CD8-positive, alpha-beta memory T cell (primary cell): ENCODE results near the gene ABO. TPM values are rescaled to one million over a fixed set of nuclear protein-coding genes. Genes with fewer than 3 reads are reported as not detected.

Experiments
- CTCF ChIA-PET: fragments of 350-600 bp; sonication (Branson Sonifier 250); formaldehyde crosslinking; loops from one replicate; lab custom pipeline; 2021; ENCODE audit warnings: antibody characterized with exemption; lab: Charles Lee
- POLR2A ChIA-PET: fragments of 350-600 bp; sonication (Branson Sonifier 250); formaldehyde crosslinking; loops from one replicate; lab custom pipeline; 2021; ENCODE audit warnings: antibody characterized with exemption; lab: Charles Lee
- DNase-seq, 5 donors: peaks; one replicate each; pipeline versions ENCODE4 v3.0.0 to v3.0.0-alpha.2; 2020 to 2022; ENCODE audit warnings: mixed read lengths in 1 of 5
- H3K27ac ChIP-seq: one replicate; pipeline ENCODE4 v1.7.0; 2013; ENCODE audit warnings: low read depth, mild to moderate bottlenecking, low read length, moderate library complexity
- H3K27me3 ChIP-seq: 2 replicates; pipeline ENCODE4 v1.7.0; 2013; ENCODE audit warnings: low read length, mild to moderate bottlenecking; ENCODE audit not compliant: insufficient read depth, poor library complexity, severe bottlenecking
- H3K36me3 ChIP-seq: 2 replicates; pipeline ENCODE4 v1.7.0; 2013; ENCODE audit warnings: mild to moderate bottlenecking, low read length, moderate library complexity; ENCODE audit not compliant: insufficient read depth
- H3K4me1 ChIP-seq: 2 replicates; pipeline ENCODE4 v1.7.0; 2013; ENCODE audit warnings: mild to moderate bottlenecking, low read length, moderate library complexity; ENCODE audit not compliant: insufficient read depth
- H3K4me3 ChIP-seq: 2 replicates; pipeline ENCODE4 v1.7.0; 2013; ENCODE audit warnings: mild to moderate bottlenecking, low read length
- H3K9me3 ChIP-seq: 2 replicates; pipeline ENCODE4 v1.7.0; 2013; ENCODE audit warnings: mild to moderate bottlenecking, low read length
- H3K27ac Mint-ChIP-seq, 8 donors: one replicate each; pipeline ENCODE4 v1.8.0; 2020 to 2021; ENCODE audit warnings: mixed read lengths in 8 of 8, mild to moderate bottlenecking in 6 of 8, inconsistent platforms in 3 of 8, moderate library complexity in 3 of 8
- H3K27me3 Mint-ChIP-seq, 2 donors: one replicate each; pipeline ENCODE4 v1.8.0; 2020 to 2021; ENCODE audit warnings: mixed read lengths in 2 of 2, mild to moderate bottlenecking in 1 of 2, moderate library complexity in 1 of 2
- H3K36me3 Mint-ChIP-seq, 3 donors: one replicate each; pipeline ENCODE4 v1.8.0; 2020 to 2021; ENCODE audit warnings: mixed read lengths in 3 of 3, inconsistent platforms in 1 of 3, mild to moderate bottlenecking in 1 of 3
- H3K4me1 Mint-ChIP-seq, 3 donors: one replicate each; pipeline ENCODE4 v1.8.0; 2020 to 2021; ENCODE audit warnings: mixed read lengths in 3 of 3, inconsistent platforms in 1 of 3, mild to moderate bottlenecking in 1 of 3
- H3K4me3 Mint-ChIP-seq, 7 donors: one replicate each; pipeline ENCODE4 v1.8.0; 2020 to 2021; ENCODE audit warnings: mixed read lengths in 7 of 7, mild to moderate bottlenecking in 6 of 7, moderate library complexity in 4 of 7, inconsistent platforms in 2 of 7
- H3K9me3 Mint-ChIP-seq, 5 donors: one replicate each; pipeline ENCODE4 v1.8.0; 2020 to 2022; ENCODE audit warnings: mixed read lengths in 5 of 5, mild to moderate bottlenecking in 3 of 5, moderate library complexity in 2 of 5, inconsistent platforms in 1 of 5
- polyA plus RNA-seq: library from polyadenylated mRNA; unstranded; fragments of 300-500 nt; fragmentation: Illumina TruSeq; gene quantifications from one replicate; pipeline ENCODE4 v1.2.3, GENCODE V29; 2021
- total RNA-seq, 2 experiments: library from RNA; stranded (reverse); gene quantifications; one replicate each; pipeline ENCODE4 v1.2.3, GENCODE V29; 2021

The ABO gene
- total and polyA plus RNA-seq, 3 experiments from 2014 or later, result not detected

DNA sequence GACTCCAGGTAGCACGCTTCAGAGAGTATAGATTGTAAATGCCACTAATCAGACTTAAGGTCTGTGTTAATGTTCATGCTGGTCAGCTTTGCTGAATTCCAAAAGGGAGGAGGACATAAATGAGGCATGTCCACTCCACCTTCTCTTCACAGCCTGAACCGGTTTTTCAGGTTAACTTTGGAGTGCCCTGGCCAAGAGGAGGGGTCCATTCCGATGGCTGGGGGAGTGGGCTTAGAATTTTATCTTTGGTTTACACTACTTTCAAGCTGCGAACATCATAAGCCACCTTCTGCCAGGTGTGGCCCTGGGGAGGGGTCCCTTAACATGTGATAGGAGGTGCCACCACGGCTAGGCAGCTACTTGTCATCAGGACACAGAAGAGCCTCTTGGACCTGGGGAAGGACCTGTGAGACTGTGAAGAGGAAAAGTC, 24.2 kb downstream of the ABO start:
- Mint-ChIP-seq H3K4me3 (no peak overlapping the region), H3K9me3 (no peaks in the 10 kb centered on the region), H3K27me3 (peaks cover 13 to 45% of the 10 kb centered on the region in 2 donors), H3K4me1 (no peaks in the 10 kb centered on the region), H3K36me3 (no peaks in the 10 kb centered on the region), H3K27ac (no peak overlapping the region)
- H3K9me3 ChIP-seq, result no peaks in the 10 kb centered on the region
- ChIA-PET POLR2A (no interaction called here), CTCF (no interaction called here)
- H3K4me3 ChIP-seq, result no peak overlapping the region
- no peaks in the 10 kb centered on the region for H3K36me3 ChIP-seq
- H3K27ac ChIP-seq, result no peak overlapping the region
- no peak for DNase-seq
- peaks cover 3% of the 10 kb centered on the region for H3K4me1 ChIP-seq
- no peaks in the 10 kb centered on the region for H3K27me3 ChIP-seq

DNA sequence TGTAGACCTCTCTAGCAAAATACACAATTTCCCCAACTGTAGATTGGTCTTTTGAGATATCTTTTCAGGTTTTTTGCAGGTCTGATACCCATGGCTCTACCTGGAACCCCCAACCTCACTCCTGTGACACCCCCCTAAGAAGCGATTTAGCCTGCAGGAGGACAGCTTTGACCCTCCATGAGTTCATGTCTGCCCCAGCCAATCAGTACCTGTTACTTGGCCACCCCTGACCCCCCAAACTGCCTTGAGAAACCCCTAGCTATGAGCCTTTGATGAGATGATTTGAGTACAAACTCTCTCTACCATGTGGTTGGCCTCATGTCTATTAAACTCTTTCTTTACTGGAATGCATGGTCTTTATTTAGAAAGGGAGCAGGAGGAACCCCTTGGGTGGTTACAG, 25.7 kb downstream of the ABO start:
- Mint-ChIP-seq H3K4me3 (no peak overlapping the region), H3K36me3 (no peaks in the 10 kb centered on the region), H3K27me3 (peaks cover 13 to 53% of the 10 kb centered on the region in 2 donors), H3K27ac (peak overlapping the region in 1 of 8 donors; percentile 2), H3K4me1 (no peaks in the 10 kb centered on the region), H3K9me3 (no peaks in the 10 kb centered on the region)
- ChIA-PET CTCF (interaction anchor here (0.8 kb wide), 1 partner anchor 8 kb away, joined by 3 read pairs; no protein-coding TSS in a partner anchor), POLR2A (no interaction called here)
- Histone ChIP-seq H3K27me3 (no peaks in the 10 kb centered on the region), H3K9me3 (no peaks in the 10 kb centered on the region), H3K36me3 (no peaks in the 10 kb centered on the region), H3K4me3 (no peak overlapping the region), H3K4me1 (peaks cover 3% of the 10 kb centered on the region), H3K27ac (no peak overlapping the region)
- DNase-seq, result no peak

DNA sequence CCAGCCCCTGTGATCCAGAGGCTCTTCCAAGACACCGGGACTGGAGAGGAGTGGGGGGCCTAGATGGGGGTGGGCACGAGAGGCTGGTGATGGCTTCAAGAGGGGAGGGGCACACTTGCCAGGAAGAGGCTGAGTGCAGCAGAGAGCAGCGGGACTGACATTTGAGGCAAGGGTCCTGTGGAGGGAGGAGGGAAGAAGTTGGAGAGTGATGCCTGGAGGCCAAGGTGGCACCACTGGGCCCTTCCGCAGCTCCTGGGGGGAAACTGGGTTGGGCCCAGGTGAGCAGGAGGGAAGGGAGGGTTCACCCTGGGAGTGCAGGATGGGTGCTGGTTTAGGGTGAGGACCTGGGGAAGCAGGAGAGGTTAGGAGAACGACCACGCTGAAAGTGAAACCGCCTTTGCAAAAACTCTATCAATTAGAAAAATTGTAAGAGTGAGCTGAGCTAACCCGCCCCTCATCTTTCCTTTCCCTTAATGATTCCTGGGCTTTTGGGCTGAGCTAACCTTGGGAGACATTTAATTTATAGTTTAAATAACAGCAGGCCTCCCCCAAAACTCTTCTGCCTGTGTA, 26.2 kb downstream of the ABO start:
- Histone ChIP-seq H3K9me3 (no peaks in the 10 kb centered on the region), H3K27ac (no peak overlapping the region), H3K36me3 (no peaks in the 10 kb centered on the region), H3K4me1 (peaks cover 3% of the 10 kb centered on the region), H3K4me3 (no peak overlapping the region), H3K27me3 (no peaks in the 10 kb centered on the region)
- Mint-ChIP-seq H3K27me3 (peaks cover 13 to 59% of the 10 kb centered on the region in 2 donors), H3K9me3 (no peaks in the 10 kb centered on the region), H3K4me3 (no peak overlapping the region), H3K27ac (no peak overlapping the region), H3K36me3 (no peaks in the 10 kb centered on the region), H3K4me1 (no peaks in the 10 kb centered on the region)
- CTCF ChIA-PET, result interaction anchor here (0.8 kb wide), 1 partner anchor 8 kb away, joined by 3 read pairs; no protein-coding TSS in a partner anchor
- POLR2A ChIA-PET, result no interaction called here
- DNase-seq, result no peak

- H3K27me3 ChIP-seq, result no peaks in the 10 kb centered on the region
- H3K4me1 Mint-ChIP-seq, result no peaks in the 10 kb centered on the region
- H3K27ac Mint-ChIP-seq, result no peak overlapping the region
- peaks cover under 1% of the 10 kb centered on the region for H3K4me1 ChIP-seq
- no peak overlapping the region for H3K27ac ChIP-seq
- DNase-seq, result no peak
- H3K27me3 Mint-ChIP-seq, result peaks cover 10 to 64% of the 10 kb centered on the region in 2 donors
- POLR2A ChIA-PET, result no interaction called here
- no peaks in the 10 kb centered on the region for H3K36me3 ChIP-seq
- CTCF ChIA-PET, result no interaction called here
- H3K4me3 Mint-ChIP-seq, result no peak overlapping the region
- H3K9me3 ChIP-seq, result no peaks in the 10 kb centered on the region
- H3K4me3 ChIP-seq, result no peak overlapping the region
- no peaks in the 10 kb centered on the region for H3K9me3 Mint-ChIP-seq
- no peaks in the 10 kb centered on the region for H3K36me3 Mint-ChIP-seq
These were observed 27.4 kb downstream of the ABO start for GRCh38 chr9:133247632-133248031.

DNA sequence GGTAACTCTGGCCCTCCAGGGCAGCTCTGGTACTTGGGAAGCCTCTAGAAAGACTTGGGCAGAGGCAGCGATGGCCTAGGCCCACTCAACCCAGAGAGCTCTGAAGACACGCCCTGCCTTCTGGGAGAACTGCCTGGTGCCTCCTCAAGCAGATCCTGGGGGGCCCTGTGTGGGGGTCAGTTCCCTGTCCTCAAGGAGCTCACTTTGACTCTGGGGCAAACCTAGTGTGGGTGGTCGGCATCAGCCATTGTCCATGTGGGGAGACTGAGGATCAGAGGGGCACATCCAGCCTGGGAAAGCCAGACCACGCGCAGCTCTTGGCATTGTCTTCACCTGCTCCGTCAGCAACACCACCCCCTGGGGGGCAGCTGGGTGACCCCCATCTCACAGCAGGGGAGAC, 28.0 kb downstream of the ABO start:
- Mint-ChIP-seq H3K4me1 (no peaks in the 10 kb centered on the region), H3K27ac (no peak overlapping the region), H3K36me3 (no peaks in the 10 kb centered on the region), H3K4me3 (no peak overlapping the region), H3K27me3 (peaks cover 11 to 64% of the 10 kb centered on the region in 2 donors), H3K9me3 (no peaks in the 10 kb centered on the region)
- Histone ChIP-seq H3K4me3 (no peak overlapping the region), H3K36me3 (no peaks in the 10 kb centered on the region), H3K27me3 (no peaks in the 10 kb centered on the region), H3K27ac (no peak overlapping the region), H3K9me3 (no peaks in the 10 kb centered on the region), H3K4me1 (no peaks in the 10 kb centered on the region)
- CTCF ChIA-PET, result no interaction called here
- POLR2A ChIA-PET, result no interaction called here
- DNase-seq, result no peak

DNA sequence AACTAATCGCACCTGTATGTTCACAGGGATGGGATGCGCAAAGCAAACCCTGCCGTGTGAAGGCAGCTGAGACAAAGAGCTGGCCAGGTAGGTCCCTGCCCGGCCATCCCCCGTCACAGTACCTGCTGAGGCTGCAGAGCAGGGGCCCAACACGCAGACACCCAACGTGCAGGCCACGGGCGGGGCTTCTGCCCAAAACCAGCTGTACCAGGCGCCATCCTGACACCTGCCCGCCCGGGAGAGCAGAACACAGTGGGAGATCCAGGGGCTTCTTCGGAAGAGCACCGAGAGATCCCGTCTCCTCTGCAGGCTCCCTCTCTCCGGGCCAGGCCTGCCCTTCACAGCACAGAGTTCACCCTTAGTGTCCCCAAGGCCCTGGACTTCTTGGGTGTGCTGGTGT, 28.4 kb downstream of the ABO start:
- no peak overlapping the region for H3K27ac ChIP-seq
- Mint-ChIP-seq H3K36me3 (no peaks in the 10 kb centered on the region), H3K4me3 (no peak overlapping the region), H3K27me3 (peaks cover 14 to 64% of the 10 kb centered on the region in 2 donors), H3K9me3 (no peaks in the 10 kb centered on the region), H3K27ac (no peak overlapping the region), H3K4me1 (no peaks in the 10 kb centered on the region)
- ChIA-PET POLR2A (no interaction called here), CTCF (no interaction called here)
- no peaks in the 10 kb centered on the region for H3K36me3 ChIP-seq
- no peaks in the 10 kb centered on the region for H3K27me3 ChIP-seq
- no peak overlapping the region for H3K4me3 ChIP-seq
- H3K9me3 ChIP-seq, result no peaks in the 10 kb centered on the region
- DNase-seq, result no peak
- H3K4me1 ChIP-seq, result no peaks in the 10 kb centered on the region

- no peak for DNase-seq
- H3K27ac Mint-ChIP-seq, result no peak overlapping the region
- Histone ChIP-seq H3K27ac (no peak overlapping the region), H3K4me1 (peaks cover 14% of the 10 kb centered on the region), H3K36me3 (no peaks in the 10 kb centered on the region), H3K4me3 (no peak overlapping the region), H3K27me3 (no peaks in the 10 kb centered on the region), H3K9me3 (no peaks in the 10 kb centered on the region)
- peaks cover 0 to 11% (median 3%) of the 10 kb centered on the region in 3 donors for H3K4me1 Mint-ChIP-seq
- H3K9me3 Mint-ChIP-seq, result no peaks in the 10 kb centered on the region
- H3K4me3 Mint-ChIP-seq, result no peak overlapping the region
- ChIA-PET POLR2A (no interaction called here), CTCF (no interaction called here)
- no peaks in the 10 kb centered on the region for H3K36me3 Mint-ChIP-seq
- H3K27me3 Mint-ChIP-seq, result peaks cover 5 to 54% of the 10 kb centered on the region in 2 donors
These were observed 32.0 kb downstream of the ABO start for GRCh38 chr9:133242991-133243390.

DNA sequence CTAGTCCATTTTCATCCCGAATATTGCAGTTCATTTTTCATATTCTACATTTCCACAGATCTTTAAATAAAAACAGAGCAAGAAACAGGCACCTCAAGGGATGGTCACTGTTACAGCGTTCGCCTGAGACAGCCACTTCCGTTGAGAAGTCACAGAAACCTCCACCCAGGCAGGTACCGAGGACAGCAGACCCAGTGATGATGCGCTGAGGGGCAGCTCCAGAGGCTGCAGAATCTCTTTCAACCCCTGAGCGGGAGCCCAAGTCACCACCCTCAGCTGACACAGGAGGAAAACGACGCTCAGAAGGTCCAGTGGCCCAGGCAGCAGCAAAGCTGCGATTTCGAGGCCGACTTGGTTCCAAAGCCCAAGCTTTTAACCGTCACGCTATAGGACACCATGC, 32.8 kb downstream of the ABO start:
- Histone ChIP-seq H3K27me3 (no peaks in the 10 kb centered on the region), H3K4me3 (no peak overlapping the region), H3K36me3 (no peaks in the 10 kb centered on the region), H3K27ac (no peak overlapping the region), H3K9me3 (no peaks in the 10 kb centered on the region), H3K4me1 (peaks cover 14% of the 10 kb centered on the region)
- Mint-ChIP-seq H3K9me3 (no peaks in the 10 kb centered on the region), H3K4me3 (no peak overlapping the region), H3K27me3 (peaks cover 9 to 56% of the 10 kb centered on the region in 2 donors), H3K27ac (no peak overlapping the region), H3K36me3 (no peaks in the 10 kb centered on the region), H3K4me1 (peaks cover 0 to 13% (median 4%) of the 10 kb centered on the region in 3 donors)
- ChIA-PET CTCF (no interaction called here), POLR2A (no interaction called here)
- DNase-seq, result no peak
